HCT116 (cell line): Measurements from ENCODE around the gene COL23A1. TPM values are rescaled to one million over a fixed set of nuclear protein-coding genes. Genes with fewer than 3 reads are reported as not detected.

ENCODE experiments used
- ATAC-seq: fragments of 200-7000 bp; cut with Tn5 transposase; 2 replicates; pipeline ENCODE4 v1.9.1; 2020; ENCODE audit warnings: mild to moderate bottlenecking, moderate library complexity
- BruUV-seq: library from RNA; stranded (reverse); fragments of 400-500 nt; replicated peaks from 2 replicates; lab custom pipeline; 2021; lab: Mats Ljungman, UMichigan
- CTCF ChIA-PET: fragments of 300-600 bp; sonication (Branson Sonifier 250); formaldehyde crosslinking; loops from one replicate; lab custom pipeline; 2021; ENCODE audit warnings: antibody characterized with exemption; lab: Charles Lee
- POLR2A ChIA-PET: fragments of 300-600, 350-600 bp; sonication (Branson Sonifier 250); formaldehyde crosslinking; loops from one replicate; lab custom pipeline; 2021; ENCODE audit warnings: antibody characterized with exemption; lab: Charles Lee
- RAD21 ChIA-PET, 2 experiments: fragments of 300-600 bp; sonication (Branson Sonifier 250); formaldehyde crosslinking; loops; one replicate each; lab custom pipeline; 2023; ENCODE audit warnings: low total read pairs in 2 of 2; ENCODE audit not compliant: uncharacterized antibody in 2 of 2, unreplicated experiment in 2 of 2, low non-redundant PET in 1 of 2; lab: Charles Lee
- DNase-seq: peaks from one replicate; pipeline ENCODE4 v3.0.0-alpha.2; 2010; ENCODE audit warnings: low read depth, low spot score
- H2AFZ ChIP-seq: fragments of 200-600 bp; shearing (Covaris generic), sonication (generic); 2 replicates; pipeline ENCODE4 v1.6.1; 2017; ENCODE audit warnings: low read depth, mixed run types, mixed read lengths, antibody characterized with exemption, low read length; ENCODE audit not compliant: poor library complexity, severe bottlenecking
- H3K27ac ChIP-seq: 2 replicates; pipeline ENCODE4 v1.5.1; 2012; ENCODE audit warnings: low read depth, low read length
- H3K27me3 ChIP-seq: fragments of 200-600 bp; sonication (generic); 2 replicates; pipeline ENCODE4 v1.6.1; 2016; ENCODE audit warnings: mixed run types, low read length, mixed read lengths; ENCODE audit not compliant: insufficient read depth
- H3K36me3 ChIP-seq, 2 experiments: fragments of 200-500 bp in 1 of 2; fragments of 200-600 bp in 1 of 2; sonication (Bioruptor generic) in 1 of 2; sonication (generic) in 1 of 2; 2 replicates each; pipeline versions ENCODE4 v1.5.1 to v1.6.1; 2014 to 2016; ENCODE audit warnings: low read length in 2 of 2, inconsistent platforms in 1 of 2, mixed read lengths in 1 of 2, mixed run types in 1 of 2; ENCODE audit not compliant: insufficient read depth in 2 of 2, control insufficient read depth in 1 of 2
- H3K4me1 ChIP-seq, 2 experiments: fragments of 200-600 bp in 1 of 2; sonication (generic) in 1 of 2; 2 replicates each; pipeline versions ENCODE4 v1.5.1 to v1.6.1; 2012 to 2017; ENCODE audit warnings: low read length in 2 of 2, inconsistent platforms in 1 of 2, mild to moderate bottlenecking in 1 of 2, mixed read lengths in 1 of 2, mixed run types in 1 of 2, moderate library complexity in 1 of 2; ENCODE audit not compliant: insufficient read depth in 2 of 2, control insufficient read depth in 1 of 2
- H3K4me2 ChIP-seq: fragments of 200-600 bp; sonication (generic); 2 replicates; pipeline ENCODE4 v1.6.1; 2017; ENCODE audit warnings: mixed run types, low read length, mixed read lengths
- H3K4me3 ChIP-seq, 2 experiments: fragments of 200-600 bp in 1 of 2; sonication (generic) in 1 of 2; replicated peaks in 1 of 2; 2 replicates each; pipeline ENCODE4 v1.5.1; 2011 to 2016; ENCODE audit warnings: low read length in 2 of 2, control low read depth in 1 of 2, low read depth in 1 of 2, mild to moderate bottlenecking in 1 of 2, mixed read lengths in 1 of 2, mixed run types in 1 of 2
- H3K79me2 ChIP-seq: fragments of 200-600 bp; sonication (generic); 2 replicates; pipeline ENCODE4 v1.6.1; 2017; ENCODE audit warnings: mild to moderate bottlenecking, mixed run types, low read length, moderate library complexity, mixed read lengths; ENCODE audit not compliant: insufficient read depth
- H3K9ac ChIP-seq: fragments of 200-600 bp; sonication (generic); 2 replicates; pipeline ENCODE4 v1.6.1; 2016; ENCODE audit warnings: low read length, mixed read lengths
- H3K9me2 ChIP-seq: fragments of 200-600 bp; sonication (generic), shearing (Covaris generic); 2 replicates; pipeline ENCODE4 v1.6.1; 2017; ENCODE audit warnings: mixed run types, mild to moderate bottlenecking, moderate library complexity; ENCODE audit not compliant: insufficient read depth
- H3K9me3 ChIP-seq, 2 experiments: fragments of 200-500 bp in 1 of 2; fragments of 200-600 bp in 1 of 2; sonication (Bioruptor generic) in 1 of 2; sonication (generic) in 1 of 2; 2 replicates each; pipeline ENCODE4 v1.6.1; 2014 to 2017; ENCODE audit warnings: low read length in 2 of 2, mixed read lengths in 2 of 2, inconsistent platforms in 1 of 2, low read depth in 1 of 2, mild to moderate bottlenecking in 1 of 2, mixed run types in 1 of 2, moderate library complexity in 1 of 2; ENCODE audit not compliant: control insufficient read depth in 1 of 2, insufficient read depth in 1 of 2
- H4K20me1 ChIP-seq: fragments of 200-600 bp; sonication (generic), shearing (Covaris generic); 2 replicates; pipeline ENCODE4 v1.6.1; 2017; ENCODE audit warnings: mixed run types, mild to moderate bottlenecking, moderate library complexity; ENCODE audit not compliant: insufficient read depth
- CBX3 ChIP-seq: IDR thresholded peaks from 2 replicates; pipeline ENCODE4 v1.6.1; 2012; ENCODE audit warnings: low read depth
- ELF1 ChIP-seq: IDR thresholded peaks from 2 replicates; pipeline ENCODE4 v1.6.1; 2012; ENCODE audit warnings: low read depth, borderline replicate concordance
- EZH2 ChIP-seq: fragments of 200-600 bp; sonication (generic); IDR thresholded peaks from 2 replicates; pipeline ENCODE4 v1.6.1; 2017; ENCODE audit warnings: antibody characterized with exemption, mixed run types
- EZH2phosphoT487 ChIP-seq: fragments of 200-600 bp; IDR thresholded peaks from 2 replicates; pipeline ENCODE4 v1.6.1; 2018; ENCODE audit warnings: antibody characterized with exemption, borderline replicate concordance
- FOSL1 ChIP-seq: IDR thresholded peaks from 2 replicates; pipeline ENCODE4 v1.6.1; 2012; ENCODE audit warnings: low read depth
- RAD21 ChIP-seq: IDR thresholded peaks from 2 replicates; pipeline ENCODE4 v1.6.1; 2012; ENCODE audit warnings: low read depth, mild to moderate bottlenecking
- SP1 ChIP-seq: IDR thresholded peaks from 2 replicates; pipeline ENCODE4 v1.6.1; 2012; ENCODE audit warnings: low read depth
- SRF ChIP-seq: IDR thresholded peaks from 2 replicates; pipeline ENCODE4 v1.6.1; 2012; ENCODE audit warnings: low read depth
- TCF7L2 ChIP-seq: IDR thresholded peaks from 2 replicates; pipeline ENCODE4 v1.7.0; 2011; ENCODE audit warnings: borderline replicate concordance, inconsistent platforms; ENCODE audit not compliant: insufficient read depth, insufficient read length; ENCODE audit errors: extremely low read depth
- ZFX ChIP-seq: fragments of 450-650 bp; IDR thresholded peaks from 2 replicates; pipeline ENCODE4 v1.6.1; 2017
- intact Hi-C: fragments of 100-400 bp; cut with micrococcal nuclease; formaldehyde crosslinking; loops from 2 replicates; pipeline ENCODE4 v1.10.0; 2022
- total RNA-seq: library from RNA; stranded (reverse); gene quantifications from one replicate; pipeline ENCODE4 v1.2.1, GENCODE V29; 2021; ENCODE audit not compliant: unreplicated experiment
- TF ChIP-seq, protein P1 (sequence below): IDR thresholded peaks from 2 replicates; pipeline ENCODE4 v1.6.1; 2012
- TF ChIP-seq, protein P2 (sequence below): IDR thresholded peaks from 2 replicates; pipeline ENCODE4 v1.6.1; 2012

The COL23A1 gene
- total RNA-seq, 1 experiment from 2014 or later = not detected

DNA sequence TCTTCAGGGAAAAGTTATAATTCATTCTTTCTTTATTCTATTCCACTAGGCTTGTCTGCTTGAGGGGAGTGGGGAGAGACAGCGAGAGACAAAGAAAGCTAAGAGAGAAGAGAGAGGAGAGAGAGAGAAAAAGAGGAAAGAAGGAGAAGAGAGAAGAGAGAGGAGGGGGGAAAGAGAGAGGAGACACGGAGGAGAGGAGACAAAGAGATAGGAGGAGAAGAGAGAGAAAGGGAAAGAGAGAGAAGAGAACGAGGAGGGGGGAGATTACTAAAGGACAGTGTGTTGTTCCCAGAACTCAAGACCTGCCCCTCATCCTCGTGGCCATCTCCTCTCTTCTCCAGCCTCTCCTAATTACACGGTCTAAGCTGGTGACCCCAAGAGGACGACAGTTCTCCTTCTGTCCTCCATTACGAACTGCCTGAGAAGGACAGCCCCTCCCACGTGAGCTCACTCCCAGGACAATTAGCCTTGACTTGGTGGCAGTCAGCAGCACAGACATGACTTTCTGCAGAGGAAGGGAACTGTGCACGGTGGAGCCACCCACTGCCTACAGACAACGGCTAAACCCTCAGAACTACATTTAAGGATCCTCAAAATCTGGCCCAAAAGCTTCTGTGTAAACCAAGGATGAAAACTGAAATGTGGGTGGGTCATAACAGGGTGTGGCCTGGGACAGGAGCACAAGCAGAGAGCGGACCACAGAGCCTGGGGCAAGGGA, 99.1 kb downstream of the COL23A1 start:
- H3K9me2 ChIP-seq = no peaks in the 10 kb centered on the region
- H4K20me1 ChIP-seq = no peaks in the 10 kb centered on the region
- intact Hi-C loops = no loop called here
- H3K27me3 ChIP-seq = 0 out of 2 replicates have a peak, but pooled peaks cover 4% of the 10 kb centered on the region
- no peaks in the 10 kb centered on the region for H3K36me3 ChIP-seq
- no peak overlapping the region for H3K27ac ChIP-seq
- POLR2A ChIA-PET = no interaction called here
- H3K79me2 ChIP-seq = no peaks in the 10 kb centered on the region
- TF ChIP-seq FOSL1 = no peak
- TF ChIP-seq, protein P1, sequence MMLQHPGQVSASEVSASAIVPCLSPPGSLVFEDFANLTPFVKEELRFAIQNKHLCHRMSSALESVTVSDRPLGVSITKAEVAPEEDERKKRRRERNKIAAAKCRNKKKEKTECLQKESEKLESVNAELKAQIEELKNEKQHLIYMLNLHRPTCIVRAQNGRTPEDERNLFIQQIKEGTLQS = no peak
- no peak for TF ChIP-seq SP1
- no peak for TF ChIP-seq SRF
- TF ChIP-seq, protein P2, sequence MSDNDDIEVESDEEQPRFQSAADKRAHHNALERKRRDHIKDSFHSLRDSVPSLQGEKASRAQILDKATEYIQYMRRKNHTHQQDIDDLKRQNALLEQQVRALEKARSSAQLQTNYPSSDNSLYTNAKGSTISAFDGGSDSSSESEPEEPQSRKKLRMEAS = no peak
- TF ChIP-seq EZH2 = no peak
- TF ChIP-seq ELF1 = no peak
- no peak for TF ChIP-seq CBX3
- no peak for TF ChIP-seq ZFX
- no peak for TF ChIP-seq RAD21
- no peak for TF ChIP-seq EZH2phosphoT487
- TF ChIP-seq TCF7L2 = no peak
- no peak overlapping the region for H3K4me3 ChIP-seq
- DNase-seq = no peak
- ATAC-seq = no peak
- H2AFZ ChIP-seq = no peak overlapping the region
- CTCF ChIA-PET = interaction anchor here (1.0 kb wide), 1 partner anchor 30 kb away, joined by 4 read pairs; no protein-coding TSS in a partner anchor
- H3K4me2 ChIP-seq = no peak overlapping the region
- H3K9me3 ChIP-seq = no peaks in the 10 kb centered on the region
- no peak overlapping the region for H3K9ac ChIP-seq
- BruUV-seq = no TSS peak
- RAD21 ChIA-PET = no interaction called here
- no peaks in the 10 kb centered on the region for H3K4me1 ChIP-seq
